ENCODE results near the gene MAGEB4. TPM values are rescaled to one million over a fixed set of nuclear protein-coding genes. Genes with fewer than 3 reads are reported as not detected.

Gene MAGEB4
- total and polyA plus RNA-seq, 2 of the 4 experiments (the other 2 are of a cell fraction) = not detected

GRCh38 chrX:30217465-30217864 lies 24.3 kb upstream of the MAGEB4 start:
- Histone ChIP-seq H2BK120ac (ENCODE audit: low read depth, low read length) (no peak overlapping the region), H3K14ac (replicated peaks; ENCODE audit: low read depth, low read length) (no peak overlapping the region), H3K4ac (ENCODE audit: low read depth, low read length) (no peak overlapping the region), H3K9me3 (ENCODE audit: control insufficient read depth, insufficient read depth, low read length) (no peaks in the 10 kb centered on the region; the same call in 1 of the 2 replicates), H2AK5ac (ENCODE audit: low read depth, low read length) (no peak overlapping the region), H3K27me3 (ENCODE audit: control insufficient read depth, insufficient read depth, low read length) (no peaks in the 10 kb centered on the region), H3K9me1 (ENCODE audit: insufficient read depth, low read length) (no peaks in the 10 kb centered on the region), H4K5ac (ENCODE audit: low read depth, low read length) (no peak overlapping the region), H3K4me3 (ENCODE audit: insufficient read depth, low read depth, low read length) (no peak overlapping the region), H4K91ac (ENCODE audit: insufficient read depth, low read depth, low read length) (no peak overlapping the region), H2AFZ (replicated peaks; ENCODE audit: low read length, poor library complexity) (no peak overlapping the region), H3K36me3 (ENCODE audit: control insufficient read depth, insufficient read depth, low read length) (no peaks in the 10 kb centered on the region), H3K9ac (ENCODE audit: low read depth, low read length) (no peak overlapping the region), H2BK15ac (ENCODE audit: low read depth, low read length) (no peak overlapping the region), H4K8ac (ENCODE audit: low read depth in 2 of 2, low read length in 2 of 2) (no peak overlapping the region), H2BK5ac (ENCODE audit: low read depth, low read length, poor library complexity, severe bottlenecking) (no peak overlapping the region), H3K4me2 (ENCODE audit: low read depth, low read length) (no peak overlapping the region), H3K79me1 (ENCODE audit: low read depth in 1 of 2, low read length in 2 of 2) (no peaks in the 10 kb centered on the region), H2BK20ac (ENCODE audit: low read depth, low read length) (no peak overlapping the region), H4K20me1 (ENCODE audit: insufficient read depth, low read length) (no peaks in the 10 kb centered on the region), H3K27ac (ENCODE audit: insufficient read depth, low read length) (no peak overlapping the region), H3K18ac (ENCODE audit: low read depth, low read length) (no peak overlapping the region), H3K4me1 (ENCODE audit: control insufficient read depth, insufficient read depth, low read length) (no peaks in the 10 kb centered on the region), H2AK9ac (replicated peaks; ENCODE audit: low read depth, low read length, poor library complexity) (no peak overlapping the region), H3K23ac (ENCODE audit: low read depth, low read length) (no peak overlapping the region), H3K56ac (ENCODE audit: extremely low read depth, insufficient read depth, low read length) (no peak overlapping the region)
- no peak for TF ChIP-seq CEBPB (IDR thresholded peaks at IDR 0.05; ENCODE audit: low read depth, low read length)
- no peak for TF ChIP-seq RFX5 (IDR thresholded peaks at IDR 0.05; ENCODE audit: low read depth, low read length)
- no peak for TF ChIP-seq FOS (IDR thresholded peaks at IDR 0.05; ENCODE audit: low read depth, low read length)
- TF ChIP-seq MAZ (IDR thresholded peaks at IDR 0.05; ENCODE audit: borderline replicate concordance, low read depth, low read length) = no peak
- no peak for TF ChIP-seq MAFK (IDR thresholded peaks at IDR 0.05; ENCODE audit: low read depth, low read length)
- TF ChIP-seq MXI1 (IDR thresholded peaks at IDR 0.05; ENCODE audit: borderline replicate concordance, low read depth, low read length) = no peak
- TF ChIP-seq CHD1 (IDR thresholded peaks at IDR 0.05; ENCODE audit: low read depth, low read length) = no peak
- TF ChIP-seq BHLHE40 (IDR thresholded peaks at IDR 0.05; ENCODE audit: low read depth, low read length) = no peak
- TF ChIP-seq NFE2L2 (IDR thresholded peaks at IDR 0.05; ENCODE audit: low read depth, low read length) = no peak
- TF ChIP-seq POLR2A (IDR thresholded peaks at IDR 0.05; ENCODE audit: low read depth, low read length) = no peak
- no peak for TF ChIP-seq CTCF (conservative IDR thresholded peaks at IDR 0.05; ENCODE audit: low read depth, low read length)
- TF ChIP-seq RCOR1 (IDR thresholded peaks at IDR 0.05; ENCODE audit: insufficient replicate concordance, low read length) = no peak
- TF ChIP-seq ELK1 (IDR thresholded peaks at IDR 0.05; ENCODE audit: borderline replicate concordance, low read depth, low read length) = no peak
- TF ChIP-seq SMC3 (IDR thresholded peaks at IDR 0.05; ENCODE audit: low read depth, low read length) = no peak
- no peak for TF ChIP-seq RAD21 (IDR thresholded peaks at IDR 0.05; ENCODE audit: low read length)
- in situ Hi-C loops (cut with MboI; ENCODE audit: low sequenced_read_pairs) = no loop called here
- ChIA-PET CTCF (no interaction called here), POLR2A (ENCODE audit: unreplicated experiment) (no interaction called here)
- ATAC-seq (ENCODE audit: low read depth) (no peak), DNase-seq (no peak)
- dilution Hi-C loops (cut with HindIII; ENCODE audit: low sequenced_read_pairs, unreplicated experiment) = no loop called here
- intact Hi-C loops (cut with micrococcal nuclease) = no loop called here
- no CpG with 5 or more reads among the region's 1 CpG for WGBS, 2 experiments (ENCODE audit: extremely low coverage in 2 of 2, insufficient read length in 1 of 2)
- BruUV-seq (replicated peaks) = no TSS peak

Measured in IMR-90 (cell line).